HG03135 (cell line): ENCODE data around the gene SLX1B.
A peak's percentile ranks its signal among the peaks of the same experiment; 100 is the strongest.
"Not testable (repeated sequence)": the region's sequence is repeated elsewhere in the genome, so short reads cannot be mapped to it uniquely, and the experiment has no call there.

Experiments
- ATAC-seq: cut with Tn5 transposase; IDR thresholded peaks from one replicate; pipeline ENCODE4 v1.9.1; 2021; ENCODE audit warnings: mild to moderate bottlenecking, moderate library complexity; ENCODE audit not compliant: unreplicated experiment

Gene SLX1B

GRCh38 chr16:29454269-29454668 lies at the start of gene SLX1B, which contains the start of gene BOLA2:
TSS of gene SLX1B (plus strand) at chr16:29454533.
TSS of gene BOLA2 (minus strand) at chr16:29454351. CDS start at chr16:29454253, 98 bp downstream.
- peak; percentile 85 for ATAC-seq

GRCh38 chr16:29405249-29405648 lies 49.1 kb upstream of the SLX1B start:
- ATAC-seq: not testable (repeated sequence)

DNA sequence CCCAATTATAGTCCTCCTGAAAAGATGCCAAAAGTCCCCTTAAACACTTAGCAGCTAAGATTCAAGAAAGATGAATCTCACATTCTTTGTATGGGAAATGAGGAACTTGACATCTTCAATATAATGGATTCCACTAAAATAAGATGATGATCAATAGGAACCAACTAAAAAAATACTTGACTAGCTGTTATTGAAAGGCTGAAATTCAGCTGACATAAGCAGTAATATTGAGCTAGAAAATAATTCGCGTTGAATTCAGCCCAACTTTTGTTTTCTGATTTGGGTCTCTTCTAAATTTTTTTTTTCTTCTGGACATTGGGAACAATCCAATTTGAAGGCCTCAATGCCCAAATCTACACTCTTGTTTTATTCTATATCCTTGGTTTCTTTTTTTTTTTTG lies 30.7 kb upstream of the SLX1B start:
- ATAC-seq: not testable (repeated sequence)

DNA sequence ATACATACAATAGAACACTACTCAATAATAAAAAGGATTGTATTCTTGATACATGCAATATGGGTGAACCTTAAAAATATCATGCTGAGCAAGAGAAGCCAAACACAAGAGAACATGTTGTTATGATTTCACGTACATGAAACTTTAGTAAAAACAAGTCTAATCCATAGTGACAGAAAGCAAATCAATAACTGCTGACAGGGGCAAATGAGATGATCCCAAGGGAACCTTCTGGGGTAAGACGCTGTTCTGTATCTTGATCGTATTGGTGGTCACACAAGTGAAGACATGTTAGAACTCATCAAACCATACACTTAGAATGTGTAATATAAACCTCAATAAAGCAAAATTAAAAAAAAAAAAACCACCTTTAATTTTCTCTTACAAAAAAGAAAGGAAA lies 28.9 kb upstream of the SLX1B start:
- not testable (repeated sequence) for ATAC-seq

GRCh38 chr16:29453754-29454153 lies 579 bp upstream of the SLX1B start:
- ATAC-seq: peak; percentile 16

DNA sequence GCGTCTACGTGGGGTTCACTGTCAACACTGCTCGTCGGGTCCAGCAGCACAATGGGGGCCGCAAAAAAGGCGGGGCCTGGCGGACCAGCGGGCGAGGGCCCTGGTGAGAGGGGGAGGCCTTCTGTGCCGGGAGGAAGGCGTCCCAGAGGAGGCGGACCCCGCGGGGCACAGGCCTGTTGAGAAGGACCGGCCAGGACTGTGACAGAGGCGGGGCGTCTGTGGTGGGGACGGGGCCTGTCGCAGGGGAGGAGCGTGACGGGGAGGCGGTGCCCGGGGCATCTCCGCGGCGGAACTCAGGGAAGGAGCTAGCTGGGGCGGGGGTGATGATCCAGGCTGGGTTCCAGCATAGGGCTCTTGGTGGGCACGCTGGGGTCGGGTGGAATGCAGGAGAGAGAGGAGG lies 495 bp downstream of the SLX1B start:
- ATAC-seq: peak; percentile 59

DNA sequence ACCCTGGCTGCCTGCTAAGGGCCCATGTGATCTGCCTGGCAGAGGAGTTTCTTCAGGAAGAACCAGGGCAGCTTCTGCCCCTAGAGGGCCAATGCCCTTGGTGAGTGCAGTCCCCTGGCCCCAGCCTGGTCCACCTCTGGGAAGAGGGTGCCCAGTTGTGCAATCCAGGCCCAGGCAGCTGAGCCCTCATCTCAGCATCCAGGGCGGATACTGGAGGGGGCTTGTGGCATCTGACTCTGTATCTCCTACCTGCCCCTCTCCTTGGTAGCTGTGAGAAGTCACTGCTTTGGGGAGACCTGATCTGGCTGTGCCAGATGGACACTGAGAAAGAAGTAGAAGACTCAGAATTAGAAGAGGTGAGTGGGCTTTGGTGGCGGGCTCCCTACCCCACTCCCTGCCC lies 3.3 kb downstream of the SLX1B start:
- not testable (repeated sequence) for ATAC-seq

DNA sequence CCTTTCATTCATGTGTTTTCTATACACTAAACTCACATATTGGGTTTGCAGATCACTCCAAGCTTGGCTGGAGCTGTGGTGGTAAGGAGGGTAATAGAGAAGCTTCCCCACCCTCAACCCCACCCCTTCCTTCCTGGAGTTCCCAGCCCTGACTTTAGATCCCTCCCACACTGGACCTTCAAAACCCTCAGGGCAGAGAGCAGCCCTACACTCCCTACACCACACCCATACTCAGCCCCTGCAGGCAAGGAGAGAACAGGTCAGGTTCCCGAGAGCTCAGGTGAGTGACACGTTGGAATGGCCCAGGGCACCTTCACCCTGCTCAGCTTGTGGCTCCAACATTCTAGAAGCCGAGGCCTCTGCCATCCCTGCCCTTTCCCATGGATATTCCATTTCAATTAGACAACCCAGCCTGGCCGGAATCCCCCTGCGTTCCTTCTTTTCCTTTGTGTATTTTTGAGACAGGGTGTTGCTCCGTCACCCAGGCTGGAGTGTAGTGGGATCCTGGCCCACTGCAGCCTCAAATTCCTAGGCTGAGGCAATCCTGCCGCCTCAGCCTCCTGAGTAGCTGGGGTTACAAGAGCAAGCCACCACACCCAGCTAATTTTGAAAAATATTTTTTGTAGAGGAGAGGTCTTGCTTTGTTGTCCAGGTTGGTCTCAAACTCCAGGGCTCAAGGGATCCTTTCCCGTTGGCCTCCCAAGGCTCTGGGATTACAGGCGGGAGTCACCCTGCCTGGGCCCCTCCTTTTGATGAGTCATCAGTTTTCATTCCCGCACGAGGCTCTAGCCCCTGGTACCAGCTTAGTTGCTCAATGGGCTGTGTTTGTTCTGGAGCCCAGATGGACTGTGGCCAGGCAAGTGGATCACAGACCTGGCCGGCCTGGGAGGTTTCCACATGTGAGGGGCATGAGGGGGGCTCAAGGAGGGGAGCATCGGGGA lies 5.6 kb downstream of the SLX1B start, which contains the start of gene SULT1A4:
Gene SULT1A4, plus strand, starts transcription at position 208 of the 941 bp plus-strand sequence. CDS start 1,473 bp downstream, outside the sequence.
- not testable (repeated sequence) for ATAC-seq

DNA sequence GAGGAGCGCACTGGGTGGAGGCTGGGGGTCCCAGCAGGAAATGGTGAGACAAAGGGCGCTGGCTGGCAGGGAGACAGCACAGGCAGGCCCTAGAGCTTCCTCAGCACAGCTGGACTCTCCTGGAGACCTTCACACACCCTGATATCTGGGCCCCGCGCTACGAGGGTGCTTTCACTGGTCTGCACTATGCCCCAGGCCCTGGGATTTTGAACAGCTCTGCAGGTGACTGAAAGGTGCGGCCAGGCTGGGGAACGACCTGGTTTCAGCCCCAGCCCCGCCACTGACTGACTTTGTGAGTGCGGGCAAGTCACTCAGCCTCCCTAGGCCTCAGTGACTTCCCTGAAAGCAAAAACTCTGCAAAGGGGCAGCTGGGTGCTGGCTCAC lies 6.3 kb downstream of the SLX1B start:
- ATAC-seq: not testable (repeated sequence)

DNA sequence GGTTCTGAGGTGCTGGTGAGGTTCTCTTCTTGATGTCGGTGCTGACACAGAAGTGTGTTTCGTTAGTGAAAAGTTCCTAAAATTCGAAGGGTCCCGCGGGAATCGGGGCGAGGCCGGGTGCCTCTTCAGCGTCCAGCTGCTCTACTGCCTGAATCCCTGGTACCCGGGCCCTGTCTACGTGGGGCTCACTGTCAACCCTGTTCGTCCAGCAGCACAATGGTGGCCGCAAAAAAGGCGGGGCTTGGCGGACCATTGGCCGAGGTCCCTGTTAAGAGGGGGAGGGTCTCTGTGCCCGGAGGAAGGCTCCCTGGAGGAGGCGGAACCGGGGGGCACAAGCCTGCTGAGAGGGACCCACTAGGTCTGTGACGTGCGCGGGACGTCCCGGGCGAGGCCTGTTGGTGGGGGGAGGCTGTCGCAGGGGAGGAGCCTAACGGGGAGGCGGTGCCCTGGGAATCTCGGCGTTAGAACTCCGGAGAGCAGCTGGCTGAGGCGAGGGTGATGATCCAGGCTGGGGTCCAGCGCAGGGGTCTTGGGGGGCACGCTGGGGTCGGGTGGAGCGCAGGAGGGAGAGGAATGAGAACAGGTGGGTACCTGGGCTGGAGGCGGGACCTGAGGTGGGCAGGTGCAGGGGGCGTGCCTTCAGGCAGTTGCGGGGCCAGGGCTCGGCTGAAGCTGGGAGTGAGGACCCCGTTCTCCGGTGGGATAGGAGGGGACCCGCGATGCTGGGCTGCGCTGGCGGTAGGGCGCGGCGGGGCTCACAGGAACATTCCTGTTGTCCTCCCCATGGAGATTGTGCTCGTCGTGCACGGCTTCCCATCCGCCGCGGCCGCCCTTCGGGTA lies 11.9 kb downstream of the SLX1B start:
- ATAC-seq: not testable (repeated sequence)

DNA sequence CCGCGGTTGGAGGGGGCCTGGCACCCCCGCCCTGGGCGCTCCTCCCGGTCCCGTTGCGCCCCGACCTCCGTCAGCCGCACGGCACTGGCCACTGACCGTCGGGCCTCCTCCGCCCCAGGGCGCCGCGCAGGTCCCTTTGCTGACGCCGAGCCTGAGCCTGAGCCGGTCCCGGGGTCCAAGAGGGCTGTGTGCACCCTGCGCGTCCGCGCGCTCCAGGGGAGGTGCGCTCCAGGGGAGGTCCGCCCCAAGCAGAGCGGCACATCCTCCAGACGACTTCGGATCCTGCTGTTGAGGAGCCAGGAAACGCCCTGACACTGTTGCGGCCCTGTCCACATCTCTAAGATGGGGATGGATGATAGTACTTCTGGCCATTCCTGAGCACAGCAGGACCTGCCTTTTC lies 12.6 kb downstream of the SLX1B start:
- ATAC-seq: not testable (repeated sequence)

GRCh38 chr16:29467654-29468366 lies 13.5 kb downstream of the SLX1B start:
- ATAC-seq: not testable (repeated sequence)

DNA sequence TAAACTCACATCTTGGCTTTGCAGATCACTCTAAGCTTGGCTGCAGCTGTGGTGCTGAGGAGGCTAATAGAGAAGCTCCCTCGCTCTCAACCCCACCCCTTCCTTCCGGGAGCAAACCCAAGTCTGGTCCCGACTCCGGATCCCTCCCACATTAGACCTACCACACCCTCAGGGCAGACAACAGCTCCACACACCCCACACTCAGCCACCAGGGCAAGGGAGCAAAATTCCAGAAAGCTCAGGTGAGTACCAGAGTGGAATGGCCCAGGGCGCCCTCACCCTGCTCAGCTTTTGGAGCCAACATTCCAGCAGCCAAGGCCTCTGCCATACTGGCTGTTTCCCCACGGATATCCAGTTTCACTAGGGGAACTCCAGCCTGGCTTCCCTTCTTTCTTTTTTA lies 15.3 kb downstream of the SLX1B start:
- ATAC-seq: not testable (repeated sequence)

GRCh38 chr16:29472065-29472464 lies 17.7 kb downstream of the SLX1B start:
- ATAC-seq: not testable (repeated sequence)

GRCh38 chr16:29482276-29482675 lies 27.9 kb downstream of the SLX1B start:
- not testable (repeated sequence) for ATAC-seq

DNA sequence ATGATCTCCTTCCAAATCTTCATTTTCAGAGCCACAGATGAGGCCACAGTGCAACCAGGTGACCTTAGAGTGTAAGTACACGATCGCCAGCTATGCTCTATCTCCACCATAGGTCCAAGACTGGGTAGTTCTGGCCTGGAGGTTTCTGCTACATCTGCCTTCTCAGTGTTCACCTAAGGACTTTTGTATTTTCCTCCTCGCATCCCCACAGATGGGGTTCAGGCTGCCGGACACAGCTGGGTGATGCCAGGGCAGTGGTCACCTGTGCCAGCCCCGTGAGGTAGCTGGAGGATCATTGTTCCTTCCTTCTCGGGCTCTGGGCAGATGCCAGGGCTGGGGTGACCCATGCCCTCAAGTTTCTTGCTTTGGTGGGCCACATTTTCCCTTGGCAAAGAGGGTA lies 52.0 kb downstream of the SLX1B start, which contains the start of gene NPIPB12:
Gene NPIPB12, minus strand, starts transcription at position 101 of the 400 bp plus-strand sequence.
- not testable (repeated sequence) for ATAC-seq
